Bronchial epithelial cell (primary cell): Measurements from ENCODE around the gene SIK3. TPM values are rescaled to one million over a fixed set of nuclear protein-coding genes. Genes with fewer than 3 reads are reported as not detected.
A peak's percentile ranks its signal among the peaks of the same experiment; 100 is the strongest.

ENCODE experiments used
- DNase-seq: peaks from one replicate; pipeline ENCODE4 v3.0.0-alpha.2; 2010; ENCODE audit warnings: low read depth
- FAIRE-seq: peaks from 2 replicates; lab custom pipeline; 2011; peaks lifted over from hg19 to GRCh38; lab: Jason Lieb, UNC
- H3K27me3 ChIP-seq: 2 replicates; pipeline ENCODE4 v1.5.1; 2011; ENCODE audit warnings: low read length; ENCODE audit not compliant: control insufficient read depth, insufficient read depth
- H3K36me3 ChIP-seq: 2 replicates; pipeline ENCODE4 v1.5.1; 2011; ENCODE audit warnings: low read length; ENCODE audit not compliant: control insufficient read depth, insufficient read depth
- H3K4me3 ChIP-seq: 2 replicates; pipeline ENCODE4 v1.5.1; 2011; ENCODE audit warnings: mild to moderate bottlenecking, low read depth, low read length, control low read depth
- CTCF ChIP-seq: IDR thresholded peaks from 2 replicates; pipeline ENCODE4 v1.5.1; 2011; ENCODE audit warnings: mild to moderate bottlenecking, moderate library complexity, low read length, control low read depth, inconsistent platforms; ENCODE audit not compliant: insufficient read depth, severe bottlenecking
- total RNA-seq: library from RNA; depleted of rRNA; stranded (reverse); fragments of >200 nt; gene quantifications from 2 replicates; pipeline ENCODE4 v1.2.1, GENCODE V29; 2014

Gene SIK3
- total RNA-seq, 1 donor from 2014 or later: 6.8 TPM

- H3K4me3 ChIP-seq: no peak overlapping the region
- no peak for TF ChIP-seq CTCF
- H3K36me3 ChIP-seq: no peaks in the 10 kb centered on the region
- no peak for DNase-seq
- no peak for FAIRE-seq
- no peaks in the 10 kb centered on the region for H3K27me3 ChIP-seq
Observed at GRCh38 chr11:117042689-117043088, 55.5 kb downstream of the SIK3 start.

GRCh38 chr11:117039900-117040299 lies 58.3 kb downstream of the SIK3 start:
- DNase-seq (peak; percentile 79), FAIRE-seq (no peak)
- H3K36me3 ChIP-seq: no peaks in the 10 kb centered on the region
- TF ChIP-seq CTCF: no peak
- no peak overlapping the region for H3K4me3 ChIP-seq
- no peaks in the 10 kb centered on the region for H3K27me3 ChIP-seq

GRCh38 chr11:117039270-117039669 lies 59.0 kb downstream of the SIK3 start:
- FAIRE-seq (no peak), DNase-seq (no peak)
- Histone ChIP-seq H3K27me3 (no peaks in the 10 kb centered on the region), H3K36me3 (no peaks in the 10 kb centered on the region), H3K4me3 (no peak overlapping the region)
- TF ChIP-seq CTCF: no peak

- FAIRE-seq: no peak
- H3K27me3 ChIP-seq: no peaks in the 10 kb centered on the region
Observed at GRCh38 chr11:117037975-117038350, 60.3 kb downstream of the SIK3 start.

GRCh38 chr11:117037279-117037974 lies 60.8 kb downstream of the SIK3 start:
- Histone ChIP-seq H3K36me3 (no peaks in the 10 kb centered on the region), H3K4me3 (no peak overlapping the region), H3K27me3 (no peaks in the 10 kb centered on the region)
- FAIRE-seq: no peak
- DNase-seq: peak; percentile 33
- no peak for TF ChIP-seq CTCF

More at GRCh38 chr11:117037975-117038350, 60.3 kb downstream of the SIK3 start:
- no peak for TF ChIP-seq CTCF
- H3K36me3 ChIP-seq: no peaks in the 10 kb centered on the region
- no peak for DNase-seq
- H3K4me3 ChIP-seq: no peak overlapping the region

- no peaks in the 10 kb centered on the region for H3K36me3 ChIP-seq
- TF ChIP-seq CTCF: no peak
- H3K27me3 ChIP-seq: no peaks in the 10 kb centered on the region
- H3K4me3 ChIP-seq: no peak overlapping the region
- DNase-seq: no peak
- FAIRE-seq: no peak
Observed at GRCh38 chr11:117034901-117035300, 63.3 kb downstream of the SIK3 start.
